ENCODE results near the gene ABCC5. TPM values are rescaled to one million over a fixed set of nuclear protein-coding genes. Genes with fewer than 3 reads are reported as not detected.

Gene ABCC5
- total RNA-seq, 2 donors from 2014 or later, result 20.8 to 26.2 TPM

- Histone ChIP-seq H3K27ac (no peak overlapping the region), H3K4me1 (ENCODE audit: control insufficient read depth in 1 of 2, low read depth in 2 of 2) (no peaks in the 10 kb centered on the region), H3K27me3 (replicated peaks; ENCODE audit: insufficient read depth) (no peaks in the 10 kb centered on the region), H3K4me3 (no peak overlapping the region), H3K36me3 (no peaks in the 10 kb centered on the region), H3K9me3 (no peaks in the 10 kb centered on the region)
- DNase-seq (ENCODE audit: low spot score) (no peak), ATAC-seq (ENCODE audit: insufficient number of reproducible peaks, low FRiP score, low read depth) (no peak)
- TF ChIP-seq CTCF (IDR thresholded peaks at IDR 0.05), result no peak
Measured at GRCh38 chr3:183909030-183909600, 108.6 kb downstream of the ABCC5 start.

DNA sequence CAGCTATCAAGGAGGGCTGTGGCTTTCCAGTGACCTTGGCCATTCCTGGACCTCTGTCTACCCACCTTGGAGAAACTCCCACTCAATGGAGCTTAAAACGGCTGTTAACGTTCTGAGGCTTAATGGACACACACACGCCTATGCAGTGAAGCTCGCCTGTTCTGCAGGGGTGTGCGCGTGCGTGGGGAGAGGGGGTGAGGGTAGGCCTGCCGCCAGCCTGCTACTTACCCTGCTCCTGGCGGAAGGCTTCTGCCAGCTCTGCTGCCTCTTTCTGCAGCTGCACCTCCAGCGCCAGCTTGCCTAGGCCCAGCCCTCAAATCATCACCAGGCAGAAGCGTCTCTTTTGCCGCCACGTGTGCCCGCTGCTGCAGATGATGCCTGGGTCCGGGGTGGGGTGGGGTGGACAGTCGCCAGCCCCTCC lies 109.8 kb downstream of the ABCC5 start:
- Histone ChIP-seq H3K27me3 (replicated peaks; ENCODE audit: insufficient read depth) (no peaks in the 10 kb centered on the region), H3K4me1 (ENCODE audit: control insufficient read depth in 1 of 2, low read depth in 2 of 2) (no peaks in the 10 kb centered on the region), H3K9me3 (no peaks in the 10 kb centered on the region), H3K27ac (no peak overlapping the region), H3K36me3 (no peaks in the 10 kb centered on the region), H3K4me3 (no peak overlapping the region)
- ATAC-seq (ENCODE audit: insufficient number of reproducible peaks, low FRiP score, low read depth) (no peak), DNase-seq (ENCODE audit: low spot score) (no peak)
- TF ChIP-seq CTCF (IDR thresholded peaks at IDR 0.05), result no peak

- no peak for ATAC-seq (ENCODE audit: insufficient number of reproducible peaks, low FRiP score, low read depth)
- H3K36me3 ChIP-seq, result no peaks in the 10 kb centered on the region
- H3K4me1 ChIP-seq (ENCODE audit: control insufficient read depth in 1 of 2, low read depth in 2 of 2), result no peaks in the 10 kb centered on the region
- no peak overlapping the region for H3K4me3 ChIP-seq
- TF ChIP-seq CTCF (IDR thresholded peaks at IDR 0.05), result no peak
- H3K9me3 ChIP-seq, result no peaks in the 10 kb centered on the region
- H3K27me3 ChIP-seq (replicated peaks; ENCODE audit: insufficient read depth), result no peaks in the 10 kb centered on the region
- no peak overlapping the region for H3K27ac ChIP-seq
- DNase-seq (ENCODE audit: low spot score), result no peak
Measured at GRCh38 chr3:183907176-183907575, 110.5 kb downstream of the ABCC5 start.

DNA sequence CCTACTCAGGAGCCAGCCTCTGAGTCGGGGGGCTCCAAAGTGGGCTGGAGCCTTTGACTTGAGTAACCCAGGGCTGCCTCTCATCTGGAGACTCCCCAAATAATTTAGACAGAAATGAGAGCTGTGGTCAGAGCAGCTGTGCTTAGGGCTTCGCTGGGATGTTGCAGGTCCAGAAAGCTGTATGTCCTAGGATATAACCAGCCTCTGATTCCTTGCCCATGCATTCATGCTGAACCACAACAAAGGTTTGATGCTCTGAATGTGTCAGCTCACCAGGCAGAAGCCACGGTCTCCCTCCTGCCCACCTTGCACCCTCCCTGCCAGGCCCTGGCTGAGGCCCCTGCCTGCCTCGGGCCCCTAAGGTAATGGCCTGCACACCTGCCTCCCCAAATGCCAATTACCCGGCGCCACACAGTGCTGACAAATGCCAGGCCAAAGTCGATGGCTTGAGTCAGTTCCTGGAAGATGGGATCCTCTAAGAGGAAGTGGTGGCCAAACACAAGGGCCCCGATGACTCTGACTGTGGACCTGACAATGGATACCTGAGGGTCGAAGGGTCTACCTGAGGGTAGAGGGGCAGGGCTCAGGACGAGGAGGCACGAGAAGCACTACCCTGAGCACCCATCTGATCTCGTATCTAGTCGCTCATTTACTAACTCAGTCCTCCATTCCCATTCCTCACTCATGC lies 111.3 kb downstream of the ABCC5 start:
- Histone ChIP-seq H3K9me3 (no peaks in the 10 kb centered on the region), H3K27me3 (replicated peaks; ENCODE audit: insufficient read depth) (no peaks in the 10 kb centered on the region), H3K36me3 (no peaks in the 10 kb centered on the region), H3K4me1 (ENCODE audit: control insufficient read depth in 1 of 2, low read depth in 2 of 2) (no peaks in the 10 kb centered on the region), H3K4me3 (no peak overlapping the region), H3K27ac (no peak overlapping the region)
- no peak for TF ChIP-seq CTCF (IDR thresholded peaks at IDR 0.05)
- no peak for DNase-seq (ENCODE audit: low spot score)
- ATAC-seq (ENCODE audit: insufficient number of reproducible peaks, low FRiP score, low read depth), result no peak

GRCh38 chr3:183904833-183905780 lies 112.6 kb downstream of the ABCC5 start:
- no peaks in the 10 kb centered on the region for H3K4me1 ChIP-seq (ENCODE audit: control insufficient read depth in 1 of 2, low read depth in 2 of 2)
- H3K27me3 ChIP-seq (replicated peaks; ENCODE audit: insufficient read depth), result no peaks in the 10 kb centered on the region
- H3K36me3 ChIP-seq, result no peaks in the 10 kb centered on the region
- TF ChIP-seq CTCF (IDR thresholded peaks at IDR 0.05), result no peak
- H3K4me3 ChIP-seq, result no peak overlapping the region
- no peaks in the 10 kb centered on the region for H3K9me3 ChIP-seq
- no peak for ATAC-seq (ENCODE audit: insufficient number of reproducible peaks, low FRiP score, low read depth)
- H3K27ac ChIP-seq, result no peak overlapping the region
- no peak for DNase-seq (ENCODE audit: low spot score)
